ENCODE data around the gene ZNF609. TPM values are rescaled to one million over a fixed set of nuclear protein-coding genes. Genes with fewer than 3 reads are reported as not detected.

ZNF609 gene
- total RNA-seq, 1 experiment from 2014 or later, result 9.9 TPM

DNA sequence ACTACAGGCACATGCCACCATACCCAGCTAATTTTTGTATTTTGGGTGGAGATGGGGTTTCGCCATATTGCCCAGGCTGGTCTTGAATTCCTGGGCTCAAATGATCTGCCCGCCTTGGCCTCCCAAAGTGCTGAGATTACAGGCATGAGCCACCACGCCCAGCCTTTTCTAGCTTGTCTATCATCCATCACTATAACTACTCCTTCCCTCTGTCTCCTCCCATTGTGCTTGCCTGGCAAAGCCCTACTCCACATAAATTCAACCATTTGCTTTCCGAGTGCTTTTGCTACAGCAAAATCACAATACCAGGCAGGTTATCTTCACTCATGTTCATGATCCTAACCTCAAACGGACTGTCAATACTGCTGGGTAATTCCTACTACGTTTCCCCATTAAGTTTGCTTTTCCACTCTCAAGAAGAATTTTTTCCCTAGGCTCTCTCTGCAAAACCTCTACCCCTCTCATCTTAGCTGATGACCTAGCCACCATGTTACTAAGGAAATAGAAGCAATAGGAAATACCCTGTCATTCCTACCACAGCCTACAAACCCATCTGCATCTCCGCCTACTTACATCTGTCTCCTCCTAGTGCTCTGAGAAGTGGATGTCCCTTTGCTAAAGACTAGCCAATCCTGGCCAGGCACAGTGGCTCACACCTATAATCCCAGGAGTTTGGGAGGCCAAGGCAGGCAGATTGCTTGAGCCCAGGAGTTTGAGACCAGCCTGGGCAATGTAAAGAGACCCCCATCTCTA, 250.5 kb downstream of the ZNF609 start:
- ATAC-seq (no peak), DNase-seq (no peak)
- Histone ChIP-seq H3K79me2 (ENCODE audit: low read length) (no peaks in the 10 kb centered on the region), H3K27ac (ENCODE audit: low read length) (no peak overlapping the region), H3F3A (ENCODE audit: low read length, unreplicated experiment) (no peaks in the 10 kb centered on the region), H3K4me1 (ENCODE audit: insufficient read depth, low read length) (no peaks in the 10 kb centered on the region), H3K27me3 (ENCODE audit: low read length) (no peaks in the 10 kb centered on the region), H3K4me2 (ENCODE audit: low read length) (no peak overlapping the region), H4K20me1 (ENCODE audit: low read length) (no peaks in the 10 kb centered on the region), H3K9me3 (ENCODE audit: low read length) (no peaks in the 10 kb centered on the region), H3K4me3 (ENCODE audit: low read length) (no peak overlapping the region), H3K36me3 (ENCODE audit: low read depth, low read length) (no peaks in the 10 kb centered on the region), H2AFZ (ENCODE audit: low read length) (no peak overlapping the region), H3K9ac (ENCODE audit: low read length) (no peak overlapping the region), H3K9me2 (replicated peaks; ENCODE audit: low read length) (no peaks in the 10 kb centered on the region)
- CTCF ChIA-PET, result no interaction called here
- TF ChIP-seq CTCF (conservative IDR thresholded peaks at IDR 0.05; ENCODE audit: low read depth, low read length), result no peak
- no peak for TF ChIP-seq EZH2 (IDR thresholded peaks at IDR 0.05; ENCODE audit: low read length, unreplicated experiment)
- TF ChIP-seq EZH2phosphoT487 (IDR thresholded peaks at IDR 0.05; ENCODE audit: borderline replicate concordance, low read length), result no peak
- BruUV-seq (replicated peaks), result no TSS peak
- intact Hi-C loops (cut with micrococcal nuclease), result no loop called here
- POLR2A ChIA-PET (ENCODE audit: unreplicated experiment), result no interaction called here

- Histone ChIP-seq H3K9me3 (ENCODE audit: low read length) (no peaks in the 10 kb centered on the region), H3K27ac (ENCODE audit: low read length) (no peak overlapping the region), H4K20me1 (ENCODE audit: low read length) (no peaks in the 10 kb centered on the region), H3K27me3 (ENCODE audit: low read length) (no peaks in the 10 kb centered on the region), H3K4me3 (ENCODE audit: low read length) (no peak overlapping the region), H3K4me1 (ENCODE audit: insufficient read depth, low read length) (no peaks in the 10 kb centered on the region), H3K9me2 (replicated peaks; ENCODE audit: low read length) (no peaks in the 10 kb centered on the region), H3K4me2 (ENCODE audit: low read length) (no peak overlapping the region), H3F3A (ENCODE audit: low read length, unreplicated experiment) (no peaks in the 10 kb centered on the region), H3K79me2 (ENCODE audit: low read length) (no peaks in the 10 kb centered on the region), H3K9ac (ENCODE audit: low read length) (no peak overlapping the region), H3K36me3 (ENCODE audit: low read depth, low read length) (no peaks in the 10 kb centered on the region), H2AFZ (ENCODE audit: low read length) (no peak overlapping the region)
- no TSS peak for BruUV-seq (replicated peaks)
- TF ChIP-seq CTCF (conservative IDR thresholded peaks at IDR 0.05; ENCODE audit: low read depth, low read length), result no peak
- no peak for TF ChIP-seq EZH2 (IDR thresholded peaks at IDR 0.05; ENCODE audit: low read length, unreplicated experiment)
- no peak for TF ChIP-seq EZH2phosphoT487 (IDR thresholded peaks at IDR 0.05; ENCODE audit: borderline replicate concordance, low read length)
- POLR2A ChIA-PET (ENCODE audit: unreplicated experiment), result no interaction called here
- intact Hi-C loops (cut with micrococcal nuclease), result no loop called here
- CTCF ChIA-PET, result no interaction called here
- no peak for DNase-seq
- ATAC-seq, result no peak
These were observed 252.0 kb downstream of the ZNF609 start for GRCh38 chr15:64712353-64712752.

DNA sequence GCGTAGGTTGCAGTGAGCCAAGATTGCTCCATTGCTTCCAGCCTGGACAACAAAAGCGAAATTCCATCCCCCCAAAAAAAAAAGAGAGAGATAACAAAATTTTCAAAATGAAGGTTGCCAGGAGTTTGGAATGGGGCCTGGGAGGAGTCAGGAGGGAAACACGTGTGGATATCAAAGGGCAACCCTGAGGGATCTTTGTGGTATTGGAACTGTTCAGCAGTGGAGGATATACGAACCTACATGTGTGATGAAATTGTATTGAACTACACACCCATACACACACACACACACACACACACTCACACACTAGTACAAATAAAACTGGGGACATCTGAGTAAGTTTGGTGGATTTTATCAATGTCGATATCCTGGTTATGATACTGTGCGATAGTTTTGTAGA, 253.2 kb downstream of the ZNF609 start:
- intact Hi-C loops (cut with micrococcal nuclease), result no loop called here
- no peaks in the 10 kb centered on the region for H3F3A ChIP-seq (ENCODE audit: low read length, unreplicated experiment)
- ATAC-seq, result no peak
- ChIA-PET CTCF (no interaction called here), POLR2A (ENCODE audit: unreplicated experiment) (no interaction called here)
- no peak overlapping the region for H2AFZ ChIP-seq (ENCODE audit: low read length)
- H3K9me2 ChIP-seq (replicated peaks; ENCODE audit: low read length), result no peaks in the 10 kb centered on the region
- H4K20me1 ChIP-seq (ENCODE audit: low read length), result no peaks in the 10 kb centered on the region
- TF ChIP-seq EZH2phosphoT487 (IDR thresholded peaks at IDR 0.05; ENCODE audit: borderline replicate concordance, low read length), result no peak
- TF ChIP-seq EZH2 (IDR thresholded peaks at IDR 0.05; ENCODE audit: low read length, unreplicated experiment), result no peak
- TF ChIP-seq CTCF (conservative IDR thresholded peaks at IDR 0.05; ENCODE audit: low read depth, low read length), result no peak
- no peaks in the 10 kb centered on the region for H3K27me3 ChIP-seq (ENCODE audit: low read length)
- no peaks in the 10 kb centered on the region for H3K9me3 ChIP-seq (ENCODE audit: low read length)
- no peaks in the 10 kb centered on the region for H3K79me2 ChIP-seq (ENCODE audit: low read length)
- H3K4me1 ChIP-seq (ENCODE audit: insufficient read depth, low read length), result no peaks in the 10 kb centered on the region
- no peak overlapping the region for H3K4me2 ChIP-seq (ENCODE audit: low read length)
- no peak overlapping the region for H3K9ac ChIP-seq (ENCODE audit: low read length)
- DNase-seq, result no peak
- H3K27ac ChIP-seq (ENCODE audit: low read length), result no peak overlapping the region
- BruUV-seq (replicated peaks), result no TSS peak
- H3K4me3 ChIP-seq (ENCODE audit: low read length), result no peak overlapping the region
- no peaks in the 10 kb centered on the region for H3K36me3 ChIP-seq (ENCODE audit: low read depth, low read length)
